GM12872 (cell line): ENCODE measurements around the gene MPZL2.

Source experiments
- TF ChIP-seq, protein P1 (sequence below): IDR thresholded peaks from 3 replicates; pipeline ENCODE4 v1.5.1; 2011; ENCODE audit warnings: low read depth, mild to moderate bottlenecking, low read length, moderate library complexity; ENCODE audit not compliant: insufficient read depth

The MPZL2 gene

DNA sequence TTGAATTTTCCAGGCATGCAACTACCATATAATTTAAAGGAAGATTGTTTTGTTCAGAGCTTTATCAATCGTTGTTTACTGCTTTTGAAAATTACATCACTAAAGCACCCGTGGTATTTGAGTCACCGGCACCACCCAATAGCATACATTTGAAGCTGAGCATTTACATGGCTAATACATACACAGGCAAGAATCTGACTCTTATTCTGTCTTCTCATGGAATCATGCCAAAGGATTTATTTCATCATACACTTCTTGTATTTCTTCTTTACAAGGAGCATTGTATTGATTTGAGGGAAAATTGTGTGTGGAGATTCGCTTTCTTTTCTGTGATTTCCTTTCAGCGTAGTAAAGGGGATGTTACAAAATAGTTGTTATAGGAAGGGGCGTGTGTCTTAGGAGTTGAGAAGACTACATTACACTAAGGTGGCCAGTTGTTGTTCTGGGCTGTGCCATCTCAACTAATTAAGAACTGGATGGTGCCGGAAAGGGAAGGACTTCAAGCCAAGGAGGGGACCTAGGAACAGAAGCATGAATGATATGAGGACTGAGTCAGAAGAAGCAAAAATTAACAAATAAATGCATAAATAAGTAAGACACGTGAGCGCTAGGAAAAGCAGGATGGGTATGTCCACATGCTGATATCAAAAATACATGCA lies 27.5 kb upstream of the MPZL2 start:
- TF ChIP-seq, protein P1, sequence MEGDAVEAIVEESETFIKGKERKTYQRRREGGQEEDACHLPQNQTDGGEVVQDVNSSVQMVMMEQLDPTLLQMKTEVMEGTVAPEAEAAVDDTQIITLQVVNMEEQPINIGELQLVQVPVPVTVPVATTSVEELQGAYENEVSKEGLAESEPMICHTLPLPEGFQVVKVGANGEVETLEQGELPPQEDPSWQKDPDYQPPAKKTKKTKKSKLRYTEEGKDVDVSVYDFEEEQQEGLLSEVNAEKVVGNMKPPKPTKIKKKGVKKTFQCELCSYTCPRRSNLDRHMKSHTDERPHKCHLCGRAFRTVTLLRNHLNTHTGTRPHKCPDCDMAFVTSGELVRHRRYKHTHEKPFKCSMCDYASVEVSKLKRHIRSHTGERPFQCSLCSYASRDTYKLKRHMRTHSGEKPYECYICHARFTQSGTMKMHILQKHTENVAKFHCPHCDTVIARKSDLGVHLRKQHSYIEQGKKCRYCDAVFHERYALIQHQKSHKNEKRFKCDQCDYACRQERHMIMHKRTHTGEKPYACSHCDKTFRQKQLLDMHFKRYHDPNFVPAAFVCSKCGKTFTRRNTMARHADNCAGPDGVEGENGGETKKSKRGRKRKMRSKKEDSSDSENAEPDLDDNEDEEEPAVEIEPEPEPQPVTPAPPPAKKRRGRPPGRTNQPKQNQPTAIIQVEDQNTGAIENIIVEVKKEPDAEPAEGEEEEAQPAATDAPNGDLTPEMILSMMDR = no peak

DNA sequence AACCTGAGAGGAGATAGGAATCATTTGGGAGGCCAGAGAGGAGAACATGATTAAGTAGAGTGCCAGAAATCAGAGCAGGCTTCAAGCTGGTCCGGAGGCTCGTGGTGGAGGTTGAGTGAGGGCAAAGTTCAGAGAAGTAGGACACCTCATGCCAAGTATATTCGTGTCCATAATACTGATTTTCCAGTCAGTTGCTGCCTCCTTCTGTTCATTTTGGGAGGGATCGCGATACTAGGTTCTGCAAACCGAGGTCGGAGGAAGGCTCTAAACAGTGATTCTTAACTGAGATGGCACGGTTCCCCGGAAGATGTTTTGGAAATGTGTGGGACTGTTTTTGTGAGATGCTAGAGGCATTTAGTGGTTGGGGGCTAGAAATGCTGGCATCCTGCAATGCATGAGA lies 26.8 kb upstream of the MPZL2 start:
- TF ChIP-seq, protein P1 = peak; percentile 60

DNA sequence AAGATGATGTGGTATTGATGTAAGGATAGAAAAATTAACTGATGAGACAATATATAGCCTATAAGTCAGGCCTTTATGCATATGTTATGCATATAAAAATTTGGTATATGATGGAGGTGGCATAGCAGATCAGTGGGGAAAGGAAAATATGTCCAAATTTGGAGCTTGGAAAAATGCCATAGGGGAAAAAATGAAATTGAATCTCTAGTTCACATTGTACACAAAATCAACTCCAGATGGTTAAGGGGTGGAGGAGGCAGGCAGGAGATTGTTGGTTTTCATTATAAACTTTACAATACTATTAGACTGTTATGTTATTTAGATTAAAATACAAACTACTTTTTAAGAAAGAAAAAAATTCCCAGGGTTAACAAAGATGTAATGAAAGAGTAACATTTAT lies 25.3 kb upstream of the MPZL2 start:
- TF ChIP-seq, protein P1 = no peak

DNA sequence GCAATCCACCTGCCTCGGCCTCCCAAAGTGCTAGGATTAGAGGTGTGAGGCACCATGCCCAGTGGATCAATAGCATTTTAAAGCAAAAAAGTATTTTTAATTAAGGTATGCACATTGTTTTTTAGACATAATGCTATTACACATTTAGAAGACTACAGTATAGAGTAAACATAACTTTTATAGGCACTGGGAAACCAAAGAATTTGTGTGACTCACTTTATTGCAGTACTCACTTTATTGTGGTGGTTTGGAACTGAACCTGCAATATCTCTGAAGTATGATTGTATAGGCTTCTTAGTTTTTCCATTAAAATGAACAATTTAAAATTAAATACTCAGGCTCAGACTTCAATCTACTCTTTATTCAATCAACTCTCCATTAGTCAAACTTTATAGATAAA lies 22.9 kb upstream of the MPZL2 start:
- TF ChIP-seq, protein P1 = no peak

DNA sequence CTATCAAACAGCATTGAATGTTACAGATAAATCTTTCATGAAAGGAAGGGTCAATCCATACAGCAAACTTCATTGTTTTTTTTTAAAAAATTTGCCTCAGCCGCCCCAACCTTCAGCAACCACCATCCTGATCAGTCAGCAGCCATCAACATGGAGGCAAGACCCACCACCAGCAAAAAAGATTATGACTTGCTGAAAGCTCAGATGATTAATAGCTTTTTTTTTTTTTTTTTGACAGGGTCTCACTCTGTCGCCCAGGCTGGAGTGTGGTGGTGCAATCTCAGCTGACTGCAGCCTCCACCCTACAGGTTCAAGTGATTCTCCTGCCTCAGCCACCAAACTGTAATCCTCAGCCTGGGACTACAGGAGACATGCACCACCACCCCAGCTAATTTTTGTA lies 22.4 kb upstream of the MPZL2 start:
- TF ChIP-seq, protein P1 = no peak

DNA sequence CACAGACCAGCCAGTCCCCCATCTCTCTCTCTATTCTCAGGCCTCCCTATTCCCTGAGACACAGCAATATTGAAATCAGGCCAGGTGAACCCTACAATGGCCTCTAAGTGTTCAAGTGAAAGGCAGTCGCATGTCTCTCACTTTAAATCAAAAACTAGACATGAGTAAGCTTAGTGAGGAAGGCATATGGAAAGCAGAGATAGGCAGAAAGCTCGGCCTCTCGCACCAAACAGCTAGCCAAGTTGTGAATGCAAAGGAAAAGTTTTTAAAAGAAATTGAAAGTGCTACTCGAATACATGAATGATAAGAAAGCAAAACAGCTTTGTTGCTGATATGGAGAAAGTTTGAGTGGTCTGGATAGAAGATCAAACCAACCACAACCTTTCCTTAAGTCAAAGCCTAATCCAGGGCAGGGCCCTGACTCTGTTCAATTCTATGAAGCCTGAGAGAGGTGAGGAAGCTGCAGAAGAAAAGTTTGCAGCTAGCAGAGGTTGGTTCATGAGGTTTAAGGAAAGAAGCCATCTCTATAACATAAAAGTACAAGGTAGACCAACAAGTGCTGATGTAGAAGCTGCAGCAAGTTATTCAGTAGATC lies 19.8 kb upstream of the MPZL2 start:
- TF ChIP-seq, protein P1 = no peak

DNA sequence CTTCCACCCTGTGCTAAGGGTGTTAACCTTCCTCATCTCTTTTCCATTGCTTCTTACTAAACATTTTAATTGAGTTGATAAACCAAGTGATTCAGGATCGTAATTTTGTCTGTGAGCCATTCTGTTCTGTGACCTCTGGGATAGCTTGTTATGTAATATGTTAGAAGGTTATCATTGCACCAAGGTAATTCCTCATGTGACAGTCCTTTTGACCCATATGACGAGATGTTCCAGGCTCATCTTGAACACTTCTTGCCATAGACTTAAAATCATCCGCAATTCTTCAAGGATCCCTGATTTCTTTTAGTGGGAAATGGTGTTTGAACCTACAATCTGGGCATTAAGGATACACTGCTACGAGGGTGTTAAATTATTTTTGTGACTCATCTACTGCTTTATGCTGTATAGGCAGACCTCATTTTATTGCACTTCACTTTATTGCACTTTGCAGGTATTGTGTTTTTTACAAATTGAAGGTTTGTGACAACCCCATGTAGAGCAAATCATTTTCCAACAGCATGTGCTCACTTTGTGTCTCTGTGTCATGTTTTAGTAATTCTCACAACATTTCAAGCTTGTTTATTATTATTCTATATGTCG lies 19.0 kb upstream of the MPZL2 start:
- TF ChIP-seq, protein P1 = no peak
